ENCODE data around the gene CCL17. TPM values are rescaled to one million over a fixed set of nuclear protein-coding genes. Genes with fewer than 3 reads are reported as not detected.
"Not testable (repeated sequence)": the region's sequence is repeated elsewhere in the genome, so short reads cannot be mapped to it uniquely, and the experiment has no call there.

Gene CCL17
- total RNA-seq: not detected in 2 replicates

- no peak for DNase-seq (ENCODE audit: extremely low read depth, low read depth, low spot score)
These were observed at the start of gene CCL17 for GRCh38 chr16:57403965-57404817. Gene CCL17, plus strand, starts transcription at chr16:57404767. Its CDS starts 9,166 bp downstream, at chr16:57413933.

- no peak for DNase-seq (ENCODE audit: extremely low read depth, low read depth, low spot score)
These were observed 48.6 kb upstream of the CCL17 start for GRCh38 chr16:57355898-57356414.

GRCh38 chr16:57356547-57356946 lies 48.0 kb upstream of the CCL17 start:
- DNase-seq (ENCODE audit: extremely low read depth, low read depth, low spot score): no peak

- DNase-seq (ENCODE audit: extremely low read depth, low read depth, low spot score): no peak
These were observed 47.1 kb upstream of the CCL17 start for GRCh38 chr16:57357330-57358085.

GRCh38 chr16:57358086-57358420 lies 46.5 kb upstream of the CCL17 start:
- no peak for DNase-seq (ENCODE audit: extremely low read depth, low read depth, low spot score)

GRCh38 chr16:57358527-57359095 lies 46.0 kb upstream of the CCL17 start, which contains the start of gene CCL22:
Gene CCL22, plus strand, starts transcription at chr16:57358783. Its CDS starts 34 bp downstream, at chr16:57358817.
- DNase-seq (ENCODE audit: extremely low read depth, low read depth, low spot score): no peak

- DNase-seq (ENCODE audit: extremely low read depth, low read depth, low spot score): no peak
These were observed 44.1 kb upstream of the CCL17 start for GRCh38 chr16:57360321-57360935.

GRCh38 chr16:57361404-57361803 lies 43.2 kb upstream of the CCL17 start:
- no peak for DNase-seq (ENCODE audit: extremely low read depth, low read depth, low spot score)

- DNase-seq (ENCODE audit: extremely low read depth, low read depth, low spot score): no peak
These were observed 40.4 kb upstream of the CCL17 start for GRCh38 chr16:57364143-57364542.

- DNase-seq (ENCODE audit: extremely low read depth, low read depth, low spot score): no peak
These were observed 38.0 kb upstream of the CCL17 start for GRCh38 chr16:57366544-57367040.

GRCh38 chr16:57367116-57367752 lies 37.3 kb upstream of the CCL17 start:
- no peak for DNase-seq (ENCODE audit: extremely low read depth, low read depth, low spot score)

- no peak for DNase-seq (ENCODE audit: extremely low read depth, low read depth, low spot score)
These were observed 32.8 kb upstream of the CCL17 start for GRCh38 chr16:57371494-57372371.

GRCh38 chr16:57372372-57373116 lies 32.0 kb upstream of the CCL17 start, which contains the start of gene CX3CL1:
Gene CX3CL1, plus strand, starts transcription at chr16:57372490. Its CDS starts 79 bp downstream, at chr16:57372569.
- DNase-seq (ENCODE audit: extremely low read depth, low read depth, low spot score): no peak

- DNase-seq (ENCODE audit: extremely low read depth, low read depth, low spot score): no peak
These were observed 31.2 kb upstream of the CCL17 start for GRCh38 chr16:57373117-57373947.

GRCh38 chr16:57374067-57374534 lies 30.5 kb upstream of the CCL17 start:
- DNase-seq (ENCODE audit: extremely low read depth, low read depth, low spot score): no peak

- DNase-seq (ENCODE audit: extremely low read depth, low read depth, low spot score): not testable (repeated sequence)
These were observed 29.6 kb upstream of the CCL17 start for GRCh38 chr16:57374925-57375465.

GRCh38 chr16:57376313-57376818 lies 28.2 kb upstream of the CCL17 start:
- DNase-seq (ENCODE audit: extremely low read depth, low read depth, low spot score): no peak

All from glomerular endothelial cell (primary cell).